HFF-Myc (cell line): Measurements from ENCODE around the gene ZNF84.
A peak's percentile ranks its signal among the peaks of the same experiment; 100 is the strongest.

Experiments used
- DNase-seq: peaks from one replicate; pipeline ENCODE4 v3.0.0-alpha.2; 2011; ENCODE audit warnings: low read depth; ENCODE audit errors: extremely low read depth
- H3K4me3 ChIP-seq: replicated peaks from 2 replicates; pipeline ENCODE4 v1.5.1; 2011; ENCODE audit warnings: low read depth, mild to moderate bottlenecking, control low read depth, low read length
- CTCF ChIP-seq: IDR thresholded peaks from 2 replicates; pipeline ENCODE4 v1.5.1; 2012; ENCODE audit warnings: mild to moderate bottlenecking, low read depth, low read length, control low read depth; ENCODE audit errors: missing control alignments

Gene ZNF84

GRCh38 chr12:133037207-133038005 lies at the start of gene ZNF84:
Gene ZNF84 (plus strand): TSS chr12:133037509. CDS start chr12:133041468, 3,959 bp downstream.
- DNase-seq, result peak; percentile 94
- no peak for TF ChIP-seq CTCF
- H3K4me3 ChIP-seq, result peak within 1 kb of the TSS; percentile 66

GRCh38 chr12:132998741-132999140 lies 38.6 kb upstream of the ZNF84 start:
- H3K4me3 ChIP-seq, result no peak overlapping the region
- DNase-seq, result no peak
- TF ChIP-seq CTCF, result no peak

GRCh38 chr12:133010657-133011297 lies 26.5 kb upstream of the ZNF84 start:
- no peak for DNase-seq
- no peak overlapping the region for H3K4me3 ChIP-seq
- TF ChIP-seq CTCF, result no peak

DNA sequence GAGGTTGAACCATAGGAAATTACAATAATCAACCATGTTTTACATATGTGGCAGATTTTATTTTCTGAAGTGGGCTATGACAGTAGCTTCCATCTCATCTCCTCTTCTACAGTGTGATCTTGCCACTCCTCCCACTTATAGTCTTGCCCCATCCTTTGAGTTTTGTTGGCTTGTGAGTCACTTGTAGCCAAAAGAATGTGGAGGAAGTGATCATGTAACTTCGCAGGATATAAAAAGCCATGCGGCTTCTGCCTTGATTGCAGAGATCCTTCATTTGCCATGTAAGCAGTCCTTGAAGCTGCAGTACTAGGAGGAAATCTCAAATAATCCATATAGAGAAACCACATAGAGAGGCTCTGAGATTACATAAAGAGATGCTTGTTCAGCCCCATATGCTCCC lies 13.7 kb upstream of the ZNF84 start:
- no peak for DNase-seq
- no peak overlapping the region for H3K4me3 ChIP-seq
- TF ChIP-seq CTCF, result no peak

DNA sequence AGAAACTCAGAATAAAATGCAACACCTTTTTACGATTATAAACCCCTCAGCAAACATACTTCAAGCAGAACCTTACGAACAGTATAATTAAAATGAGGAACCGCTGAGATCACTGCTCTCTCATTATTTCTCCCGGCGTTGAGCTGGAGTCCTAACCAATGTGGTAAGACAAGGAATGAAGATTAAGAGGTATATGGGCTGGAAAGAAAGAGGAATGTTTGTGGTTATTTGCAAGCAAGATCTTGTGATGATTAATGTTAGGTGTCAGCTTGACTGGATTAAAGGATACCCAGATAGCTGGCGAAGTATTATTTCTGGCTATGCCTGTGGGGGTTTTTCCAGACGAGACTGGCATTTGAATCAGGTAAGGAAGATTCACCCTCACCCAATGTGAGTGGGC lies 10.3 kb upstream of the ZNF84 start:
- H3K4me3 ChIP-seq, result no peak overlapping the region
- no peak for TF ChIP-seq CTCF
- DNase-seq, result no peak

DNA sequence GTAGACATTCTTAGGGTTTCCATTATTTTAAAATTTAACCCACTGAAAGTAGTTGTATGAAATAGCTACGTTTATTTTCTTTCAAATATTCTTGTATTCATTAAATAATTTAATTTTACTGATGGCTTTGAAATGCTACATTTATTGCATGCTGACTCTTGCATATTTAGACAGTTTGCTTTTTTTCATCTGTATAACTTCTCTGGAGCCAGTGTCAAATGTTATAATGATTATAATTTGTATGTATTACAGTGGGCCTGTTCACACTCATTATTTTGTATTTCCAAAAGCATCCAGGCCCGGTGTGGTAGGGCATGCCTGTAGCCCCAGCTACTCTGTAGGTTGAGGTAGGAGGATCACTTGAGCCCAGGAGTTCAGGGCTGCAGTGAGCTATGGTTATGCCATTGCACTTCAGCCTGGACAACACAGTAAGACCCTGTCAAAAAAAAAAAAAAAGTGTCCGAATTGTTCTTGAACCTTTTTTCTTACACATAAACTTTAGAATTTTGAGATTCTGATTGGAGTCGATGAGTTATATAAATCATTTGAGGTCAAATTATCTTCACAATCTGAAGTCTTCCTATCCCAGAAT lies 905 bp downstream of the ZNF84 start:
- DNase-seq, result no peak
- peak overlapping the region; percentile 66 for H3K4me3 ChIP-seq
- no peak for TF ChIP-seq CTCF
